Superior temporal gyrus (tissue), 1 donor: Measurements from ENCODE around the gene MAP1S.

ENCODE experiments used
- DNase-seq: peaks from one replicate; pipeline ENCODE4 v3.0.0-alpha.2; 2016; ENCODE audit errors: extremely low spot score

MAP1S gene, protein sequence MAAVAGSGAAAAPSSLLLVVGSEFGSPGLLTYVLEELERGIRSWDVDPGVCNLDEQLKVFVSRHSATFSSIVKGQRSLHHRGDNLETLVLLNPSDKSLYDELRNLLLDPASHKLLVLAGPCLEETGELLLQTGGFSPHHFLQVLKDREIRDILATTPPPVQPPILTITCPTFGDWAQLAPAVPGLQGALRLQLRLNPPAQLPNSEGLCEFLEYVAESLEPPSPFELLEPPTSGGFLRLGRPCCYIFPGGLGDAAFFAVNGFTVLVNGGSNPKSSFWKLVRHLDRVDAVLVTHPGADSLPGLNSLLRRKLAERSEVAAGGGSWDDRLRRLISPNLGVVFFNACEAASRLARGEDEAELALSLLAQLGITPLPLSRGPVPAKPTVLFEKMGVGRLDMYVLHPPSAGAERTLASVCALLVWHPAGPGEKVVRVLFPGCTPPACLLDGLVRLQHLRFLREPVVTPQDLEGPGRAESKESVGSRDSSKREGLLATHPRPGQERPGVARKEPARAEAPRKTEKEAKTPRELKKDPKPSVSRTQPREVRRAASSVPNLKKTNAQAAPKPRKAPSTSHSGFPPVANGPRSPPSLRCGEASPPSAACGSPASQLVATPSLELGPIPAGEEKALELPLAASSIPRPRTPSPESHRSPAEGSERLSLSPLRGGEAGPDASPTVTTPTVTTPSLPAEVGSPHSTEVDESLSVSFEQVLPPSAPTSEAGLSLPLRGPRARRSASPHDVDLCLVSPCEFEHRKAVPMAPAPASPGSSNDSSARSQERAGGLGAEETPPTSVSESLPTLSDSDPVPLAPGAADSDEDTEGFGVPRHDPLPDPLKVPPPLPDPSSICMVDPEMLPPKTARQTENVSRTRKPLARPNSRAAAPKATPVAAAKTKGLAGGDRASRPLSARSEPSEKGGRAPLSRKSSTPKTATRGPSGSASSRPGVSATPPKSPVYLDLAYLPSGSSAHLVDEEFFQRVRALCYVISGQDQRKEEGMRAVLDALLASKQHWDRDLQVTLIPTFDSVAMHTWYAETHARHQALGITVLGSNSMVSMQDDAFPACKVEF

DNA sequence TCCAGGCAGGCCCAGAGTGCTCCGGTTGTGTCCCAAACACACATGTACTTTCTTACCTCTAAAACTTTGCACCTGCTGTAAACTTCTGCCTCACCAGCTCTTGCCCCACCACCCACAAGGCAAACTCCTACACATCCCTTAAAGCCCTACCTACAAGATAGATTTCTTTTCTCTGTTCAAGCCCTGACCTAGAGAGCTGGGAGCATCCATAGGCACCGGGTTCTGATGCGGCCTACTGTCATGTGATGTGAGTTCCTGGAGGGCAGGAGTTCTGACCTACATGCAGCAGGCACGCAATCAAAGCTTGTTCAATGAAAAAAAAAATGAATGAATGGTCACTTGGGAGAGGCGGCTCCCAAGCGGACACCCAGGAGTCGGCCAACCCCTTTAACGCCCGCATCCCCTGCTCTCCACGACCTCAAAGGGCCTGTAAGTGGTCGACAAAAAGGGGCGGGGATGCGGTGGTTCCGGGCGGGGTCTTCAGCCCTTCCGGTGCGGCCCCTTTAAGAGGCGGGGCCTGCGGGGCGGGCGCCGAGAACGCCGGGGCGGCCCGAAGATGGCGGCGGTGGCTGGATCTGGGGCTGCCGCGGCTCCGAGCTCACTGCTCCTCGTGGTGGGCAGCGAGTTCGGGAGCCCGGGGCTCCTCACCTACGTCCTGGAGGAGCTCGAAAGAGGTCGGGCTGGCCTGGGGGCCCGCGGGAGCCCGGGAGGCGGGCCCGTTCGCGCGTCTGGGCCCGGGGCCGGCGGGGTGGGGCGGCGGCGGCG, at the start of gene MAP1S:
MAP1S (plus strand) TSS at position 534 of the 765 bp plus-strand sequence; CDS start at position 557, 23 bp downstream.
- peak; percentile 52 for DNase-seq

DNA sequence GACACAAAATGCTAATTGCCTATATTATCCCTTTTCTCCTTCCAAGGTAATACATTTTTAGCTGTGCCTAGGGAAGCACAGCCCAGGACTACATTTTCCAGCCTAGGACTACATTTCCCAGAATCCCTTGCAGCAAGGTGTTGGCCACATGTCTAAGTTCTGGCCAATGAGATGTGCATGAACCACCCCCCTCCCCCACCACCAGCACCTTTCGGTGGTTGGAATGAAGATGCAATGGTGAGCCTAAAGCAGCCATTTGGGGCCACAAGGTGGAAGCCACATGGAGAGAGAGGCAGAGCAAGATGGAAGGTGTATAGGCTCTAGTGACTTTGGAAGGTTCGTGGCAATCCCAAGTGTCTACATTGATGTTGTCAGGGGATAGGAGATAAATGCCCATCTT, 47.4 kb upstream of the MAP1S start:
- no peak for DNase-seq

DNA sequence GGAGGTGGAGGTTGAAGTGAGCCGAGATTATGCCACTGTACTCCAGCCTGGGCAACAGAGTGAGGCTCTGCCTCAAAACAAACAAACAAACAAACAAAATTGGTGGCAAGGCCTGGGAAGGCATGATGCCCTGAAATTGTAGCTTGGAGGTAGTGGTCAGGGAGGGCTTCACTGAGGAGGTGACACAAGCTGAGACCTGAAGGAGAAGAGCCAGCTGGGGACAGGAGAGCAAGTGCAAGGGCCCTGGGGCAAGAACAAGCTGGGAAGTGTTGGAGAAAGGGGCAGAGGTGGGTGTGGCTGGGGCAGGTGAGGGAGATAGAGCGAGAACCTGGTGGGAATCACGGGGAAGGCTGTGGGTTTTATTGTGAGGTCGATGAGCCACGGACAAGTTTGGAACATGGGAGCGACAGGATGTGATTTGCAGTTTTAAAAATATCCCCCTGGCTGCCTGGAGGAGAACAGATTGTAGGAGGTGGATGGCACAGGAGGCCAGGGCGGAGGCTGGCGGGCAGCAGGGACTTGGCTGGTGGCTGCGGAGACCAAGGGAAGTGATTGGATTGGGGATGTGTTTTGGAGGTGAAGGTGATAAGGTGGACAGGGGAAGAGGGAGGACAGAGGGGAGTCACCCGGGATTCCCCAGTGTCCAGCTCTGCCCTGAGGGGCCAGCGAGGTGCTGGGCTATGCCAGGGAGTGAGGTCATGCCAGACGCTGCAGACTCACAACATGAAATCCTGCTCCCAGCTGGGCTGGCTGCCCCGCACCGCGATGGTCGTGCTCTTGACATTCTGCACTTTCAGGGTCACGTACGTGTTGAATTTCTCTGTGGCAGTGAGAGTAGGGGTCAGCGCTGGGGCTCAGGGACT, 45.1 kb upstream of the MAP1S start:
- no peak for DNase-seq

DNA sequence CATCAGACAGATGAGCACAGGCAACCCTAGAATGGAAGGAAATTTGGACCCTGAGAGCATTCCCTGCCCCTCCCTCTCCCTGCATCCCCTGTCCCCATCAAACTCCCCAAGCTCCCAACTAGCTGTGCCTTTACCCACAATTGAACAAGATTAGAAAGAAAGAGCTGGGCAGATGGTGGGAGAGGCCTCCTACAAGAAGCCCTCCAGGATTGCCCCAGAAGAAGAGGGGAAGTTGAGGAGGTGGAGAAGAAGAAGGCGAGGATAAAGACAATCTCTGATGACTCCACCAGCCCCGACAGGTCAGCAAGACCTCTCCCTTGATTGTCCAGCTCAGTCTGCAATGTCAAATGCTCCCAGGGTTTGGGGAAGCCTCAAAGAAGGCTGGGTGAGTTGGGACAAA, 43.0 kb upstream of the MAP1S start:
- DNase-seq: no peak

DNA sequence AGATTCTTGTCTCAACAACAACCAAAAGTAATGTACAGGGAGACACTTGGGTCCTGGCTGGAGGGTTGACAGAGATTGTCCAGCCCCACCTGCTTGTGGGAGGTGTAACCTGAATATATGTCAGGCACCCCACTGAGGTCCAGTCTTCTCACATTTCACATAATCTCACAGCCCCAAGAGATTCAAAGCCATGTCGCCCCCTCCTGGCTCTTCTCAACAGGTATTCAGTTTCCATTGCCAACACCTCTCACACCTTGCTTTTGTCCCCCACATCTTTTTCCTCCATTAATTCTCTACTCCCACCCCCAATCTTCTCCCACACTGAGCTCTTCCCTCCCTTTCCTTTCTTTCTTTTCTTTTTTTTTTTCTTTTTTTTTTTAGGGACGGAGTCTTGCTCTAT, 42.3 kb upstream of the MAP1S start:
- DNase-seq: no peak

DNA sequence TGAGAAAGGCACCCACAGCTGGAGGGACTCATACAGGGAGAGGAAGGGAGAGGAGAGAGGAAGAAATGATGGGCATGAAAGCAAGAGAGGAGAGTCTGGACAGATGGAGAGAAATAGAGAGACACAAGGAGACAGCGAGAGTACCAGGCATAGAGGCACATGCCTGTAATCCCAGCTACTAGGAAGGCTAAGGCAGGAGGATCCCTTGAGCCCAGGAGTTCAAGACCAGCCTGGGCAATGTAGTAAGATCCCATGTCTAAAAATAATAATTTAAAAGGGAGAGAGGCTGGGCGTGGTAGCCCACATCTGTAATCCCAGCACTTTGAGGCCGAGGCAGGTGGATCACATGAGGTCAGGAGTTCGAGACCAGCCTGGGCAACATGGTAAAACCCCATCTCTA, 40.4 kb upstream of the MAP1S start:
- no peak for DNase-seq

DNA sequence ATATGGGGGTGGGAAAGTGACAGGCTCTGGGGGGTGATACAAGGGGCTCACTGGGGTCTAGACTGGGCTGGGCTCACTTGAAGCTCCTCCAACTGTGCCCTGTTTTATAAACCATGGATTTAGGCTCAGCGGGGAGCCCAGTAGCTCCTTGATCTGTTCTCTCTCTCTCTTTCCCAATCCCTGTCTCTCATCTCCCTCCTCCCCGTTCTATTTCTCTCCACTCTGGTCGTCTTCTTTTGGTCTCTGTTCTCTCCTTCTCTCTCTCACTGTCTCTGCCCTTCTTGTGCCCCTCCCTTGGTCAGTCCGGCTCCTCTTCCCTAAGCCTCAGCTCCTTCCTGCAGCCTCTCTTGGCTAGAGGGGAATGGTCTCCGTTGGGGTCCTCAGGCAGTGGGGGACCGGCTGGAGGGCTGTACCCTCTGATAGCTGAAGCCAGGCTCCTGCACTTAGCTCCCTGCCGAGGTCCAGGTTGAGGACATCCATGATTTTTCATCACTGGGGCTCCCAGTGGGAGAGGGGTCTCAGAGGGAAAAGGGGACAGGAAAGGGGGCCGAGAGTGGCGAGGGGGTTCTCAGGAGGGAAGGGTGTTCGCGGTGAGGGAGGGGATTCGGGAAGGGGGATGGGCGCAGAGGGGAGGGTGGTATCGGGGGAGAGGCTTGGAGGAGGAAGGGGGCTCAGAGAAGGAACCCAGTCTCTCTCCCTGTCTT, 39.6 kb upstream of the MAP1S start:
- DNase-seq: no peak

DNA sequence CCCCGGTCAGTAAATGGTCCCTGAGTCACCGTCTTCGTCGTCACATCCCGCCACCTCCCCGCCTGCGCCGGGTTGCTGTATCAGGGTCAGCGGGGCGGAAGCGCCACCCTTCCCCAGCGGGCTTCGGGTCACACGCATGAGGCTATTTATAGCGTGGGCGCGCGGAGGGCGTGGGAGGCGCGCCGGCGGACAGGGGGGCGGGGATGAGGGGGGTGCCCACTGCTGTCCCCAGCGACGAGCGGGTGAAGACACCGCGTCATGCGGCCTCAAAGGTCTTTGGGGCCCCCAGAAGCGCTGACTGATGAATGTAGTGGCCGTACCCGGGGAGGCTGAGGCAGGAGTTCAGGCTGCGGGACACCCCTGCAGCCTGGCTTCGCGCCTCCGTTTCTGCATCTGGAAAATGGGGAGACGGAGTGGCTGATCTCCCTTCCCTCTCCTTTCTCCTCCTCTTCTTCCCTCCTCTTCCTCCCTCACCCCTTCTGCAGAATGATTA, 39.0 kb upstream of the MAP1S start:
- DNase-seq: no peak

DNA sequence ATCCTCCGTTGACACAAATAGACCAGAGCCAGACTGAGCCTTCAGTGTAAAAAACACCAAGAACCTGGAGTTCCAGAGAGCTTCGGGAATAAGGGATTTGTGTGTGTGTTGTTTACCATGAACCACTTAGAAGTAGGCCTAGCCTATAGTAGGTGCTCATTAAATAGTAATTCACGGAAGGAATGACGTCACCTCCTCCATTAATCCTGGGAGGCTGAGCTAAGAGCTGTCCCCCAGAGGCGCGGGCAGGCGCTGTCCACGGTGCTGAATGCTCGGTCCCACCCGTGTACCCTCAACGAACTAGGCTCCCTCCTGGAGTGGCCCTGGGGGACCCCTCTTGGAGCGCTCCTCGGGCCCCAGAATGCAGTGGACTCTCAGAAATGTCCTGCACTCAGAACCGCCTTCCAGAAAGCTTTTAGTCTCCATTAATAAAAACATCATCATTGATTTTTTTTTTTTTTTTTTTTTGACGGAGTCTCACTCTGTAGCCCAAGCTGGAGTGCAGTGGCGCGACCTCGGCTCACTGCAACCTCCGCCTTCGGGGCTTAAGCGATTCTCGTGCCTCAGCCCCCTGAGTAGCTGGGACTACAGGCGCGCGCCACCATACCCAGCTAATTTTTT, 37.7 kb upstream of the MAP1S start:
- no peak for DNase-seq

DNA sequence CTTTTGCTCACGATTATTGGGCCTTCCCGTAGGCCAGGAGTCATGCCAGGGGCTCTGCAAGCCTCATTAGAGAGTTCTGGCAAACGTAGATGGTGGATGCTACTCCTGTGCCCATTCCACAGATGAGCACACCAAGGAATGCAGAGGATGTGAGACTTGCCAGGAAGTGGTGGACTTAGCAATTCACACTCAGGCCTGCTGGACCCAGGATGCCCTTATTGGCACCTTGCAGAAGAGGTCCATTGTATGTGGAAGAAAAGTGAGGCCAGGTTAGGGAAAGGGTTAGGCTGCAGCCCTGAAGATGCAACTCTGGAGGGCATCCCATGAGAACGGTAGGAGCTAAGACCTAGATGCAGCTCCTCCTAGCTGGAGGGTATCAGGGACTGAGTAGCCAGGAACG, 37.0 kb upstream of the MAP1S start:
- DNase-seq: no peak

DNA sequence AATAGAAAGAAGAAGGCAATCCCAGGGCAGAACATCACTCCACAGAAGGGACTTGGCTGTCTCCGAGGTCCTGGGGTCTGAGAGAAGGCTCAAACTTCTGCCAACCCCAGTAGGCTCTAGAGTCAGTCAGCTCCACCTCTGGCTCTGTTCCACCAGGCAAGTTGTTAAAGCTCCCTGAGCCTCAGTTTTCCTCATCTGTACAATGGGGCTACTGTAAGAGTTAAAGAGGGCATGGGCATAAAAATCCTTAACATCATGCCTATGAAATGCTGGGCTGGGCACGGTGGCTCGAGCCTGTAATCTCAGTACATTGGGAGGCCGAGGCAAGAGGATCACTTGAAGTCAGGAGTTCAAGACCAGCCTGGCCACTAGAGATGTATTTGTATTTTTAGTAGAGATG, 36.2 kb upstream of the MAP1S start:
- no peak for DNase-seq

DNA sequence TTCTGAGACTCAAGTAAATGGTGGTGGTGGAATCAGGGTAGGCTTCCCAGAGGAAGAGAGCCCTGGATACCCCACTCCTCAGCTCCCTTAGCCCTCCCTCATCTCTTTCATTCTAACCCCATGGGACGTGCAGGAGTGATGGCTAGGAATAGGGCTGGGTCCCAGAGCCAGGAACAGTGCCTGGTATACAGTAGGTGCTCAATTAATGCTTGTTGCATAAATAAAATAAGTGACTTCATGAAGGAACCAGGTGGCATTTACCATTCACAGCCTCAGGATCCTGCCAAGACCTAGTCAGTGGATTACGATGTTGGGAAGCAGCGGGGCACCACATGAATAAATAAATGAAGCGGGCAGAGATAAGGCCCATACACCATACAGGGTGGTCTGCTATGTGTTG, 35.0 kb upstream of the MAP1S start:
- no peak for DNase-seq

DNA sequence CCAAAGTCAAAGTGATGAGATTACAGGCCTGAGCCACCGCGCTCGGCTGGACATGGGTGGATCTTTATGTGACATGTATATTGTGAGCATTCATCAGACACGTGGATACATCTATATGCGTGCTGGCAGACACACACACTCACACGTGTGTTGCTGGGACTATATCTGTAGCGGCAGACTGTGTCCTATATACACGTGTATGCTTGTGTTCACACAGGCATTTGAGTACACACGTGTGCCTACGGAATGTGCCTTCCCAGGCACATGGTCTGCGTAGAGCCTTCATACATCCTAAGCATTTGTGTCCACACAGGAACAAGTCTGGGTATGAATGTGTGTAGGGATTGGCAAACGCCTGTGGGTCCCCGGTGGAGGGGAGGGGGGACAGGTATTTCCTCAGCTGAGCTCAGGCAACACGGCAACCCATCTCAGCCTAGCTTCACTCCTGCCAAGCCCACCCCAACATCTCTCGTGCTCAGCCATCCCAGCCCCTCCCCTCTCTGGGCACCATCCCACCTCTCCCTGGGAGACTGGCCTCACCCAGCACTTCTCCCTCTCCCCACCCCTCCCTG, 33.7 kb upstream of the MAP1S start:
- DNase-seq: peak; percentile 31

DNA sequence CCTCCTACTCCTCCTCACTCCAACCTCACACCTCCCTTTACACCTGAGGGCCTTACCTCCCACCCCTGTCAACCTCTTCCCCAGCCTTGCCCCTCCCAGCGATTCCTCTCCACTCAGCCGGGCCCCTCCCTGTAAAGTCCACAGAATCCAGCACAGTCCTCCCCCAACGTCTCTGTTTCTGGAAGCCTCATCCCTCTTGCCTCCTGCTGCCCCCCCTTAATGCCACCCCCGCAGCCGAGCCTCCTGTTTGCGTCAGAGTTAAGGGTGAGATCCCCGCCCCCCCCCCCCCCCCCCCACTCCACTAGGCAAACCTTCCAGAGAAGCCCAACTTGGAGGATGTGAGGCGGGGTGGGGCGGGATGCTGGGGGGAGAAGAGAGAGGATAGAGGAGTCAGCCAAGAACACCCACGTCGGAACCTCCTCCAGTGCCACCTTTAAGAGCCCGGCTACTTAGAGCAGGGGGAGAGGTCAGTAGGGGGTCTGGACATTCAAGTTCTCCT, 33.2 kb upstream of the MAP1S start:
- DNase-seq: no peak

DNA sequence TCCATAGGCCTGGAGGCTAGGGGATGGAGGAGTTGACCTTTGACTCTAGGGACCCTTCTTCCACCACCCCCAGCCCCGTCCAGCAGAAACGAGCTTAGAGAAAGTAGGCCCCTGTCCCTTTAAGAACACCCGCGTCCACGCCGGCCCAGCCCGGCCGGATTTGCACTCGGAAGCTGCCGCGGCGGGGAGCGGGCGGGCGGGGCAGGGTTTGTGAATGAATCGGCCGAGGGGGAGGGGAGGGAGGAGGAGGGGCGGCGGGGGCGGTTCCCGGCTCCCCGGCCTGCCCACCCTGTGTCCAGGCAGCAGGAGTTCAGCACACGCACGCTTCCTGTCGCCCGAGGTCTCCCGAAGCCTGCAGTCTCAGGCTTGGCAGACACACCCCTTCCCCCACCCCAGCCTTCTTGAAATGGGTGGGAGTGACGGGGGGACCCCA, 32.7 kb upstream of the MAP1S start:
- DNase-seq: no peak

DNA sequence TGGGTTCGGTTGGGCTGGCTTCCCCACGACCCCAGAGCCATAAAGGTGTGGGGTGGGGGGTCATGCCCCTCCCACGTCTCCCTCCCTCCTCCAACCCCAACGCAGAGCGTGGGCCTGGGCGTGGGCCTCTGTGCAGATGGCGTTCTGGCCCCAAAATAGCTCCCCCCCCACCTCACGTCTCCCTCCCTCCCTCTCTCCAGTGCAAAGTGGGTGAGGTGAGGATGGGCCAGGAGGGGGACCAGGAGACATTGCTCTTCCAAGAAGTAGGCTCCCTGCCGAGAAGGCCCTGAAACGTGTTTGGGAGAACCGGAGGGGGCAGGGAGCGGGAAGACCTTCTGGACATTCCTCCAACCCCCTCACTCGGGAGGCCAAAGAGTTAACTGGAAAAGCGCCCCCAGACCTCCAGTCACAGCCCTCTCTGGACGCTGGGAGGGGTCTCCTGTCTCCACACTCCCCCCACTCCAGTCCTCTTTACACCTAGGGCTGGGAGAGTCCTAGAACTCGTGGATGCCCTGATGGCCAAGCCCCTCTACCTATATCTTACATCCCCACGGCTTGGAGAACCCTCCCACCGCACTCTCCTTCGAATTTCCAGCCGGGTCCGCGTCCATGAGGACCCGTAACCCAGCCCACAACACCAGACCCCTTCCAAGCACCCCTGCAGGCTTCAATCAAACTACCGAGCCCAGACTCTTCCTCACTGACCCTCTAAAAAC, 32.0 kb upstream of the MAP1S start:
- DNase-seq: no peak

DNA sequence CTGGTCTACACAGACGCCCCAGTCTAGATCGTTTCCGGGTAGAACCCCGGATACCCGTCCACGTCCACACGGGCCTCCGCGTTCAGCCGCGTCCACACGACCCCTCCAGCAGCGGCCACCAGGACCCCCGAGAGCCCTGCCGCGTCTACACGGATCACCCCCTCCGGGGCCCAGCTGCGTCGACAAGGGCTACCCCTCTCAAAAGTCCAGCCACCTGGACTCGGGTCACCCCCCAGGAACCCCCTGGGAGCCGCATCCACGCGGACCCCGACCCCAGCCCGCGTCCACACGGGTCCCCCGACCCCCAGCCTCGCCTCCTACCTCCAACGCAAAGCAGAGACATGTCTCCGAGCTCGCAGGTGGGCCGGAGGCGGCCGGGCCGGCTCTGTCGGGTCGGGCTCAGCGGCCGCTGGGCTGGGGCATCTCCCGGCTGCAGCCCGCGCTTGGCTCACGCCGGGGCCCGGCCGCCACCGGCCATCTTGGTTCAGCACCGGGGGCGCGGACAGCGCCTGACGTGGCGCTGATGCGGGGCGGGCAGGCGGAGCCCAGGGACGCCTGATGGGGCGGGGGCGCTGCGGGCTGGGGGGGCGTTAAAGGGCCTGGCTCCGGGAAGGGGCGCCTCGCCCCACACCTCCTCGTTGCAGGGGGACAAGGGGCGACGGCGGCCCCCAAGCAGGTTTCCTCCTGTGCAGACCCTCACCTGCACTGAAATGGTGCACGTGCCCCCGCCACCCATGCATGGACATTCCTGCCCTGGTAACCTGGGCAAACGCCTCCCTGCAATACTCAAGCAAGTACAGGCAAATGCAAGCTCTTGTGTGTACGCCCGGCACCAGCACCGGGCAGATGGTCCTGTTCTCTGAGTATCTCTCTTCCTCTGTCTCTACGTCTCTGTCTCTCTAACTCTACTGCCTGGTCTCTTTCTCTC, 31.2 kb upstream of the MAP1S start, which contains the start of gene UNC13A:
UNC13A (minus strand) TSS at position 498 of the 928 bp plus-strand sequence; CDS start at position 343, 155 bp downstream.
- peak; percentile 35 for DNase-seq
